ENCODE data around the gene PRDM16. TPM values are rescaled to one million over a fixed set of nuclear protein-coding genes. Genes with fewer than 3 reads are reported as not detected.

PRDM16 gene
- total RNA-seq, 1 donor from 2014 or later: 21.4 TPM

DNA sequence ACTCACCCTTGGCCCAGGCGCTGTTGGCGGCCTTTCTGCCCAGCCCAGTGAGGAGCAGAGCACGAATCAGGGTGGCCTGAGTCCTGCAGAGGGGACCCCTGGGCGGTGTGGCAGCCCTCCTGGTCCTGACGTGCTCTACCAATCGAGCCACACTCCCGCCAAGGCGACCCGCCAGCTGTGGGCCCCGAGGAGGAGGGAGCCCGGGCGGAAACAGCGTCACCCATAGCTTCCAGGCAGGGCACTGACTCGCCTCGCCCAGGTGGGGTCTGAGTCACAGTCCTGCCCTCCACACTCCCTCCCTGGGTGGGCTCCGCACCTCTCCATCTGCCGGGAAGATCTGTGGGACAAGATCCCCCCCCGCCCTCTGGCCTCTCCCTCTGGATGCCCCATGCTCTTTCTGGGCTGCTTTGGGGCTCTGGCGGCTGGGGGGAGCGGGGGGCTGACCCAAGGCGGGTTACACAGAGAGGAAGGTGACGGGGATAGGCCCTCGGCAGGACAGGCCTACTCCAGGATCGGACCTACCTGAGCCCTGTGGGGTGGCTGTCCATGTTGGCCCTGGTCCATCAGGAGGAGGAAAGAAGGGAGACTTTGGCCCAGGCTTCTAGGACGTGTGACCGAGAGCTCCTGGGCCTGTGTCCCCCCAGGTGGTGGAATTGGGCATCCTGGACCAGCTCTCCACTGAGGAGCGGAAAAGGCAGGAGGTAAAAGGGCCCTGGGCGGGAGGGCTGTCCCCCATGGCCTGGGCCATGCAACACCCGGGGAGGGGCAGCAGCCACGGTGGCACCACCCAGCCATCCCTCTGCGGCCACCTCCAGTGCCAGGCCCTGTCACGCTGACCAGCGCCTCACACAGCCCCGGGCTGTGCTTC lies 399.5 kb downstream of the PRDM16 start:
- H3K9me3 Mint-ChIP-seq (ENCODE audit: unreplicated experiment): no peaks in the 10 kb centered on the region
- H3K4me1 Mint-ChIP-seq (ENCODE audit: unreplicated experiment): peaks cover 10% of the 10 kb centered on the region
- H3K27ac Mint-ChIP-seq (ENCODE audit: unreplicated experiment): no peak overlapping the region
- peaks cover 13% of the 10 kb centered on the region for H3K27me3 Mint-ChIP-seq (ENCODE audit: unreplicated experiment)
- TF ChIP-seq, protein P1, sequence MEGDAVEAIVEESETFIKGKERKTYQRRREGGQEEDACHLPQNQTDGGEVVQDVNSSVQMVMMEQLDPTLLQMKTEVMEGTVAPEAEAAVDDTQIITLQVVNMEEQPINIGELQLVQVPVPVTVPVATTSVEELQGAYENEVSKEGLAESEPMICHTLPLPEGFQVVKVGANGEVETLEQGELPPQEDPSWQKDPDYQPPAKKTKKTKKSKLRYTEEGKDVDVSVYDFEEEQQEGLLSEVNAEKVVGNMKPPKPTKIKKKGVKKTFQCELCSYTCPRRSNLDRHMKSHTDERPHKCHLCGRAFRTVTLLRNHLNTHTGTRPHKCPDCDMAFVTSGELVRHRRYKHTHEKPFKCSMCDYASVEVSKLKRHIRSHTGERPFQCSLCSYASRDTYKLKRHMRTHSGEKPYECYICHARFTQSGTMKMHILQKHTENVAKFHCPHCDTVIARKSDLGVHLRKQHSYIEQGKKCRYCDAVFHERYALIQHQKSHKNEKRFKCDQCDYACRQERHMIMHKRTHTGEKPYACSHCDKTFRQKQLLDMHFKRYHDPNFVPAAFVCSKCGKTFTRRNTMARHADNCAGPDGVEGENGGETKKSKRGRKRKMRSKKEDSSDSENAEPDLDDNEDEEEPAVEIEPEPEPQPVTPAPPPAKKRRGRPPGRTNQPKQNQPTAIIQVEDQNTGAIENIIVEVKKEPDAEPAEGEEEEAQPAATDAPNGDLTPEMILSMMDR (IDR thresholded peaks at IDR 0.05; ENCODE audit: unreplicated experiment): no peak
- peaks cover 8% of the 10 kb centered on the region for H3K36me3 Mint-ChIP-seq (ENCODE audit: low read depth, unreplicated experiment)
- no peak for DNase-seq (ENCODE audit: low spot score)
- no peak overlapping the region for H3K4me3 Mint-ChIP-seq (ENCODE audit: unreplicated experiment)

DNA sequence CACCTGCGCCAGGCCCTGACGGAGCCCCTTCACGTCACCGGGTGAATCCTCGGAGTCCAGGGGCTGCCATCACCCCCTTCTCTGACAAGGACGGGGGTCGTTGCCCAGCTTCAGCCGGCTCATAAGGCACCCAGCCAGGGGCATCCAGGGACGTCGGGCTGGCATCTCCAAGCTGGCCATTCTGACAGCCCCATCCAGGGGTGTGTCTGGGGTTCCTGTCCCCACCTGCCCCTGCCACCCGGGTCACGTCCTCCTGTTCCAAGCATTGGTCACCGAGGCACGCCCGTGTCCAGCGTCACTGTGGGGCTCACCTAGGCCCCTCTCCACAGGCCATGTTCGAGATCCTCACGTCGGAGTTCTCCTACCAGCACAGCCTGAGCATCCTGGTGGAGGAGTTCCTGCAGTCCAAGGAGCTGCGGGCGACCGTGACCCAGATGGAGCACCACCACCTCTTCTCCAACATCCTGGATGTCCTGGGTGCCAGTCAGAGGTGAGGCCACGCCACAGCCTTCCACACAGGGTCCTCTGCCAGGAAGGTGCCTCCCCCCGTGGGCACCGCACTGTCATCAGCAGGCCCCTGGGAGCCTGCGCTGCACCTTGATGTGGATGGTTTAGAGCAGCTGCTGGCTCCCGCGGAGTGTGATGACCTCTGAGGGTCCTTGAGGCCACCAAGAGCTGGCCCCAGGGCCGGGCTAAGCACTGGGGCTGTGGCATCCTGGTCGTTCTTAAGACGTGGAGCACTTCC lies 400.3 kb downstream of the PRDM16 start:
- no peaks in the 10 kb centered on the region for H3K9me3 Mint-ChIP-seq (ENCODE audit: unreplicated experiment)
- TF ChIP-seq, protein P1 (IDR thresholded peaks at IDR 0.05; ENCODE audit: unreplicated experiment): no peak
- no peak overlapping the region for H3K4me3 Mint-ChIP-seq (ENCODE audit: unreplicated experiment)
- peaks cover 19% of the 10 kb centered on the region for H3K27me3 Mint-ChIP-seq (ENCODE audit: unreplicated experiment)
- H3K27ac Mint-ChIP-seq (ENCODE audit: unreplicated experiment): no peak overlapping the region
- H3K36me3 Mint-ChIP-seq (ENCODE audit: low read depth, unreplicated experiment): peaks cover 8% of the 10 kb centered on the region
- peaks cover 14% of the 10 kb centered on the region for H3K4me1 Mint-ChIP-seq (ENCODE audit: unreplicated experiment)
- no peak for DNase-seq (ENCODE audit: low spot score)

DNA sequence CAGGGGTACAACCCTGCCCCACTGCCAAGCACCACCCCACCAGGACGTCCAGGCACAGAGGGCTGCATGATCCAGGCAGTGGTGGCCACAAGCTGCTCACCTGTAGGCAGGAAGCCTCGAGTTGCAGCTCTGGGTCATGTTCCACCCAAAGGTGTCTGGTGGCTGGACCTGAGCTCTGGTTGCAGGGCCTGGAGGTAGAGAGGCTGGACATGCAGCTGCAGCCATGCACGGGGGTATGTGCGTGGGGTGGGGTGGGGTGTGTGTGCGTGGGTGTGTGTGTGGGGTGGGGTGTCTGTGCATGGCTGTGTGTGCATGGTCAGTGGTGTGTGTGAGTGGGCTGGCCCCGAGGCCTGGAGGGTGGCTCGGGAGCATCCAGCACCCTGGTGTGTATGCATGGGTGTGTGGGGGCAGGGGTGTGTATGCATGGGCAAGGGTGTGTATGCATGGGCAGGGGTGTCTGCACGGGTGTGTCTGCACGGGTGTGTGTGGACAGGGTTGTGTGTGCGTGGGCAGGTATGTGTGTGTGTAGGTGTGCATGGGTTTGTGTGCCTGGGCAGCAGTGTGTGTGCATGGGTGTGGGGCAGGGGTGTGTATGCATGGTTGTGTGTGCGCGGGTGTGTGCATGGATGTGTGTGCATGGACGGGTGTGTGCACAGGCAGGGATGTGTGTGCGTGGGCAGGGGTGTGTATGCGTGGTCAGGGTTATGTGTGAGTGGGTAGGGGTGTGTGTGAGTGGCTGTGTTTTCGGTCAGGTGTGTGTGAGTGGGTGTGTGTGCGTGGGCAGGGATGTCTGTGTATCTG lies 401.0 kb downstream of the PRDM16 start:
- H3K36me3 Mint-ChIP-seq (ENCODE audit: low read depth, unreplicated experiment): peaks cover 8% of the 10 kb centered on the region
- H3K27ac Mint-ChIP-seq (ENCODE audit: unreplicated experiment): peak overlapping the region; percentile 81
- peaks cover 19% of the 10 kb centered on the region for H3K27me3 Mint-ChIP-seq (ENCODE audit: unreplicated experiment)
- H3K4me3 Mint-ChIP-seq (ENCODE audit: unreplicated experiment): peak overlapping the region; percentile 84
- TF ChIP-seq, protein P1 (IDR thresholded peaks at IDR 0.05; ENCODE audit: unreplicated experiment): no peak
- peaks cover 14% of the 10 kb centered on the region for H3K4me1 Mint-ChIP-seq (ENCODE audit: unreplicated experiment)
- H3K9me3 Mint-ChIP-seq (ENCODE audit: unreplicated experiment): no peaks in the 10 kb centered on the region
- no peak for DNase-seq (ENCODE audit: low spot score)

DNA sequence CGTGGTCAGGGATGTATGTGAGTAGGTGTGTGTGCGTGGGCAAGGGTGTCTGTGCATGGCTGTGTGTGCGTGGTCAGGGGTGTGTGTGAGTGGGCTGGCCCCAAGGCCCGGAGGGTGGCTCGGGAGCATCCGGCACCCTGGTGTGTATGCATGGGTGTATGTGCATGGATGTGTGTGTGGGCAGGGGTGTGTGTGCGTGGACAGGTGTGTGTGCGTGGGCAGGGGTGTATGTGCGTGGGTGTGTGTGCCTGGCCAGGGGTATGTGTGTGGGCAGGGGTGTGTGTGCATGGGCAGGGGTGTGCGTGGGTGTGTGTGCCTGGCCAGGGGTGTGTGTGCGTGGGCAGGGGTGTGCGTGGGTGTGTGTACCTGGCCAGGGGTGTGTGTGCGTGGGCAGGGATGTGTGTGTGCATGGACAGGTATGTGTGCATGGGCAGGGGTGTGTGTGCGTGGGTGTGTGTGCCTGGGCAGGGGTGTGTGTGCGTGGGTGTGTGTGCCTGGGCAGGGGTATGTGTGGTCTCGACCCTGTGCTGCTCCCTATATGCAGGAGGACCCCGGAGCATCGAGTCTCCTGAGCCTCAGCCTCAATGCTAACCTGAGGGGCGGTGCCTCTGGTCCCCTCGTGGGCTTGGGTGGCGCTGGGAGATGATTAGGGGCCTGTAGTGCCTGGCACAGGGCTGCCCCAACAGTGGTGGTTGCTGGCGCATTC lies 401.8 kb downstream of the PRDM16 start:
- Mint-ChIP-seq H3K36me3 (ENCODE audit: low read depth, unreplicated experiment) (peaks cover 8% of the 10 kb centered on the region), H3K27me3 (ENCODE audit: unreplicated experiment) (peaks cover 17% of the 10 kb centered on the region), H3K4me3 (ENCODE audit: unreplicated experiment) (peak overlapping the region; percentile 84), H3K27ac (ENCODE audit: unreplicated experiment) (peak overlapping the region; percentile 81), H3K4me1 (ENCODE audit: unreplicated experiment) (peaks cover 14% of the 10 kb centered on the region), H3K9me3 (ENCODE audit: unreplicated experiment) (no peaks in the 10 kb centered on the region)
- TF ChIP-seq, protein P1 (IDR thresholded peaks at IDR 0.05; ENCODE audit: unreplicated experiment): no peak
- no peak for DNase-seq (ENCODE audit: low spot score)
